Measurements from ENCODE around the gene KIF26B. TPM values are rescaled to one million over a fixed set of nuclear protein-coding genes. Genes with fewer than 3 reads are reported as not detected.
"Not testable (repeated sequence)": the region's sequence is repeated elsewhere in the genome, so short reads cannot be mapped to it uniquely, and the experiment has no call there.

Gene KIF26B
- total RNA-seq, 3 donors from 2014 or later, result 0.03 to 0.24 (median 0.10) TPM

GRCh38 chr1:245323765-245324164, 169.0 kb downstream of the KIF26B start:
- DNase-seq; H3K9me3 Mint-ChIP-seq; ATAC-seq; H3K27me3 Mint-ChIP-seq (ENCODE audit: low read depth); H3K4me3 Mint-ChIP-seq; H3K36me3 Mint-ChIP-seq (ENCODE audit: insufficient read depth); H3K4me1 Mint-ChIP-seq (ENCODE audit: low read depth): not testable (repeated sequence)

GRCh38 chr1:245325922-245326795, 171.4 kb downstream of the KIF26B start:
- Mint-ChIP-seq H3K9me3 (no peaks in the 10 kb centered on the region), H3K27me3 (ENCODE audit: low read depth) (peaks cover 5% of the 10 kb centered on the region), H3K4me3 (no peak overlapping the region), H3K36me3 (ENCODE audit: insufficient read depth) (no peaks in the 10 kb centered on the region), H3K4me1 (ENCODE audit: low read depth) (no peaks in the 10 kb centered on the region)
- ATAC-seq (no peak), DNase-seq (no peak)

GRCh38 chr1:245327360-245327759, 172.6 kb downstream of the KIF26B start:
- H3K4me3 Mint-ChIP-seq, result no peak overlapping the region
- H3K36me3 Mint-ChIP-seq (ENCODE audit: insufficient read depth), result no peaks in the 10 kb centered on the region
- DNase-seq, result no peak
- ATAC-seq, result no peak
- no peaks in the 10 kb centered on the region for H3K4me1 Mint-ChIP-seq (ENCODE audit: low read depth)
- H3K27me3 Mint-ChIP-seq (ENCODE audit: low read depth), result peaks cover 5% of the 10 kb centered on the region
- no peaks in the 10 kb centered on the region for H3K9me3 Mint-ChIP-seq

GRCh38 chr1:245327842-245328241, 173.1 kb downstream of the KIF26B start:
- peaks cover 6% of the 10 kb centered on the region for H3K27me3 Mint-ChIP-seq (ENCODE audit: low read depth)
- ATAC-seq, result no peak

GRCh38 chr1:245330951-245331350, 176.2 kb downstream of the KIF26B start:
- Mint-ChIP-seq H3K9me3 (no peaks in the 10 kb centered on the region), H3K4me1 (ENCODE audit: low read depth) (peaks cover 2% of the 10 kb centered on the region), H3K4me3 (no peak overlapping the region), H3K36me3 (ENCODE audit: insufficient read depth) (no peaks in the 10 kb centered on the region), H3K27me3 (ENCODE audit: low read depth) (peaks cover 4% of the 10 kb centered on the region)
- DNase-seq (no peak), ATAC-seq (no peak)

More at GRCh38 chr1:245327842-245328241, 173.1 kb downstream of the KIF26B start:
- no peaks in the 10 kb centered on the region for H3K36me3 Mint-ChIP-seq (ENCODE audit: insufficient read depth)
- H3K4me3 Mint-ChIP-seq, result no peak overlapping the region
- no peaks in the 10 kb centered on the region for H3K9me3 Mint-ChIP-seq
- peaks cover 2% of the 10 kb centered on the region for H3K4me1 Mint-ChIP-seq (ENCODE audit: low read depth)
- no peak for DNase-seq

- ATAC-seq (peak; percentile 37 to 55), DNase-seq (no peak)
- Mint-ChIP-seq H3K9me3 (no peaks in the 10 kb centered on the region), H3K4me3 (no peak overlapping the region), H3K4me1 (ENCODE audit: low read depth) (peaks cover 2% of the 10 kb centered on the region), H3K36me3 (ENCODE audit: insufficient read depth) (no peaks in the 10 kb centered on the region), H3K27me3 (ENCODE audit: low read depth) (peaks cover 4% of the 10 kb centered on the region)
These were observed 177.3 kb downstream of the KIF26B start for GRCh38 chr1:245332085-245332484.

GRCh38 chr1:245332513-245332912, 177.7 kb downstream of the KIF26B start:
- Mint-ChIP-seq H3K27me3 (ENCODE audit: low read depth) (peaks cover 4% of the 10 kb centered on the region), H3K4me1 (ENCODE audit: low read depth) (peaks cover 2% of the 10 kb centered on the region), H3K9me3 (no peaks in the 10 kb centered on the region), H3K4me3 (no peak overlapping the region), H3K36me3 (ENCODE audit: insufficient read depth) (no peaks in the 10 kb centered on the region)
- ATAC-seq, result peak; percentile 89 to 96
- no peak for DNase-seq

- Mint-ChIP-seq H3K4me3 (no peak overlapping the region), H3K27me3 (ENCODE audit: low read depth) (peaks cover 4% of the 10 kb centered on the region), H3K36me3 (ENCODE audit: insufficient read depth) (no peaks in the 10 kb centered on the region), H3K9me3 (no peaks in the 10 kb centered on the region), H3K4me1 (ENCODE audit: low read depth) (peaks cover 6% of the 10 kb centered on the region)
- ATAC-seq (no peak), DNase-seq (no peak)
These were observed 179.4 kb downstream of the KIF26B start for GRCh38 chr1:245334235-245334634.

- H3K27me3 Mint-ChIP-seq (ENCODE audit: low read depth), result peaks cover 4% of the 10 kb centered on the region
- DNase-seq (no peak), ATAC-seq (no peak)
- H3K9me3 Mint-ChIP-seq, result no peaks in the 10 kb centered on the region
- no peaks in the 10 kb centered on the region for H3K36me3 Mint-ChIP-seq (ENCODE audit: insufficient read depth)
- H3K4me1 Mint-ChIP-seq (ENCODE audit: low read depth), result peaks cover 6% of the 10 kb centered on the region
- H3K4me3 Mint-ChIP-seq, result no peak overlapping the region
These were observed 180.2 kb downstream of the KIF26B start for GRCh38 chr1:245334827-245335490.

GRCh38 chr1:245335684-245336083, 180.9 kb downstream of the KIF26B start:
- H3K4me1 Mint-ChIP-seq (ENCODE audit: low read depth); H3K4me3 Mint-ChIP-seq; DNase-seq; H3K27me3 Mint-ChIP-seq (ENCODE audit: low read depth); H3K36me3 Mint-ChIP-seq (ENCODE audit: insufficient read depth); ATAC-seq; H3K9me3 Mint-ChIP-seq: not testable (repeated sequence)

GRCh38 chr1:245336149-245336983, 181.6 kb downstream of the KIF26B start:
- no peak for ATAC-seq
- Mint-ChIP-seq H3K9me3 (no peaks in the 10 kb centered on the region), H3K27me3 (ENCODE audit: low read depth) (peaks cover 4% of the 10 kb centered on the region), H3K4me3 (no peak overlapping the region), H3K36me3 (ENCODE audit: insufficient read depth) (no peaks in the 10 kb centered on the region), H3K4me1 (ENCODE audit: low read depth) (peaks cover 6% of the 10 kb centered on the region)
- DNase-seq, result no peak

GRCh38 chr1:245336984-245337355, 182.2 kb downstream of the KIF26B start:
- H3K36me3 Mint-ChIP-seq (ENCODE audit: insufficient read depth); H3K27me3 Mint-ChIP-seq (ENCODE audit: low read depth); H3K9me3 Mint-ChIP-seq; ATAC-seq; H3K4me1 Mint-ChIP-seq (ENCODE audit: low read depth); DNase-seq; H3K4me3 Mint-ChIP-seq: not testable (repeated sequence)

GRCh38 chr1:245337829-245338484, 183.2 kb downstream of the KIF26B start:
- ATAC-seq (peak; percentile 39 to 45), DNase-seq (no peak)
- Mint-ChIP-seq H3K9me3 (no peaks in the 10 kb centered on the region), H3K27me3 (ENCODE audit: low read depth) (peaks cover 2% of the 10 kb centered on the region), H3K36me3 (ENCODE audit: insufficient read depth) (no peaks in the 10 kb centered on the region), H3K4me3 (no peak overlapping the region), H3K4me1 (ENCODE audit: low read depth) (peaks cover 4% of the 10 kb centered on the region)

GRCh38 chr1:245338485-245338877, 183.7 kb downstream of the KIF26B start:
- Mint-ChIP-seq H3K4me1 (ENCODE audit: low read depth) (peaks cover 4% of the 10 kb centered on the region), H3K36me3 (ENCODE audit: insufficient read depth) (no peaks in the 10 kb centered on the region), H3K9me3 (no peaks in the 10 kb centered on the region), H3K27me3 (ENCODE audit: low read depth) (peaks cover 2% of the 10 kb centered on the region), H3K4me3 (no peak overlapping the region)
- no peak for ATAC-seq
- no peak for DNase-seq
